Esophagus muscularis mucosa (tissue), 4 donors: ENCODE data around the gene ANO10.

Source experiments
- CTCF ChIP-seq, 3 experiments: fragments of 200-600 bp in 2 of 3; fragments of 450-650 bp in 1 of 3; sonication (generic) in 2 of 3; IDR thresholded peaks; one replicate each; pipeline ENCODE4 v1.5.1; 2017 to 2019; ENCODE audit warnings: antibody characterized with exemption in 3 of 3, mild to moderate bottlenecking in 2 of 3, moderate library complexity in 1 of 3
- EP300 ChIP-seq: sonication (generic); formaldehyde crosslinking; IDR thresholded peaks from one replicate; pipeline ENCODE4 v1.6.1; 2017; ENCODE audit warnings: antibody characterized with exemption
- POLR2A ChIP-seq: fragments of 450-650 bp; IDR thresholded peaks from one replicate; pipeline ENCODE4 v1.6.1; 2017; ENCODE audit warnings: antibody characterized with exemption, moderate library complexity, mild to moderate bottlenecking, low read depth
- POLR2AphosphoS5 ChIP-seq, 2 donors: sonication (generic); formaldehyde crosslinking; IDR thresholded peaks; one replicate each; pipeline ENCODE4 v1.6.1; 2017; ENCODE audit warnings: antibody characterized with exemption in 2 of 2

- TF ChIP-seq CTCF (IDR thresholded peaks at IDR 0.05) (no peak), POLR2AphosphoS5 (IDR thresholded peaks at IDR 0.05) (no peak), POLR2A (no peak), EP300 (no peak)
Observed at GRCh38 chr3:43370293-43370980, 251.4 kb downstream of the ANO10 start.
